Stimulated activated CD4-positive, alpha-beta T cell treated with anti-CD3 and anti-CD28 coated beads, Interleukin-4, amount 100 ng/mL, for 24 hours (primary cell): ENCODE results near the gene PIWIL4.

Source experiments
- DNase-seq: peaks from one replicate; pipeline ENCODE4 v3.0.0-alpha.2; 2020

Gene PIWIL4

DNA sequence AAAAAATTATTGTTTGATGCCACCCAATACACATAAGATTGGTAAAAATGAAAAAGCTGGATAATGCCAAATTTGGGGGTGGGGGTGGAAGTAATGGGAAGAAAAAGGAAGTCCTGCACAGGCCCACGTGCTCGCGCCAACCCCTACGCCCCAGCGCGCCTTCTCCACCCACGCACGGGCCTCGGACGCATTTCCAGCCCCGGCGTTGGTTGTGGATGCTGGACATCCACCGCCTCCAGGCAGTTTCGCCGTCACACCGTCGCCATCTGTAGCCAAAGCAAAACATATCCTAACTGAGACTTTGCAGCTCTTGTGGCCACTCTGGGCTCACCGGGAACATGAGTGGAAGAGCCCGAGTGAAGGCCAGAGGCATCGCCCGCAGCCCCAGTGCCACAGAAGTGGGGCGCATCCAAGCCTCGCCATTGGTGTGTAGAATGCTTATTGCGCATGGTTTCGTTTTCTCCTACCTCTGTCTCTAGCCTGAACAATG, at the start of gene PIWIL4:
TSS of gene PIWIL4 (plus strand) at position 188 of the 490 bp plus-strand sequence. CDS start at position 339, 151 bp downstream.
- DNase-seq = no peak

DNA sequence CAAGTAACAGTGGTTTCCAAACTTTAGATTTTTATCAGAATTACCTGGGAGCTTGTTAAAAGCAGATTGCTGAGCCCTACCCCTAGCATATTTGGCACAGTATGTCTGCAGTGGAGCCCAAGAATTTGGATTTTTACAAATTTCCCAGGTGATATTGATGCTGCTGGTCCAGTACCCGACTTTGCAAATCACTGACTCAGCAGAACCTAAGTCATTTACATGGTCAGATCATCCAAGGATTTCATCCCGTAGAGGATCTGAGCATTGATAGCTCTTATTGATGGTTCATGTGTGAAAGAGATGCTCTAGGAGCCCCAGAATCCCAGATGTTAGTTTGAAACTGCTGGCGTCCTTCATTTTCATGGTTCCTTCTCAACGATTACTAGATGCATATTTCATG, 48.9 kb upstream of the PIWIL4 start:
- no peak for DNase-seq

DNA sequence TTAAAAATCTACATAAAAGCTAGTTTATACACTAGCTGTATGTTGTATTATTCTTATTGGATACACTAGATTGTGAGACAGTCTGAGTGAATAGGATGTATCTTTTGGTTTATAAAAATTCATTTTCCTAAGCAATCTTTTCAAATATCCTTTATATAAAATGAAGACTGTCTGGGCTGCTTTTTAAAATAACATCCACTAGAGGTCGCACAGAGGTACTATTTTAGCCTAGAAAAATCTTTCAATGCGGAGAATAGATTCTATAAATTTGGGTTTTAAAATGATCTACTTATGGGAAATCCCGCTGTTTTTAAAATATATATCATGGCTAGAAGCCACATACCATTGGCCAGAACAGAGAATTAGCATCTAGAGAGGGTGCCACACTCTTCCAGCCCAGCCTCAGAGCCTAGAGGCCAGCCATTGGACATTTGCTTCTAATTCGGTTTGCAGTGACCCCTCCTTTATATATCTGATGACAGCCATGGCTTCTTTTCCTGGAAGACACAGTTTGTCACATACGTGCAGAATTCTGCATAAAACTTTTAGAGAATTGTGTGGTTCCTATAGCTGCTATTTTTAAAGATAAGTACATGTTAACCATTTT, 47.6 kb upstream of the PIWIL4 start:
- DNase-seq = no peak

- no peak for DNase-seq
Observed at GRCh38 chr11:94521684-94522083, 45.5 kb upstream of the PIWIL4 start.

GRCh38 chr11:94524341-94524740, 42.8 kb upstream of the PIWIL4 start:
- DNase-seq = no peak

- DNase-seq = no peak
Observed at GRCh38 chr11:94525546-94526324, 41.4 kb upstream of the PIWIL4 start.

GRCh38 chr11:94526645-94527438, 40.3 kb upstream of the PIWIL4 start:
- DNase-seq = no peak

- DNase-seq = no peak
Observed at GRCh38 chr11:94528551-94528950, 38.6 kb upstream of the PIWIL4 start.

GRCh38 chr11:94532211-94532610, 35.0 kb upstream of the PIWIL4 start:
- no peak for DNase-seq

DNA sequence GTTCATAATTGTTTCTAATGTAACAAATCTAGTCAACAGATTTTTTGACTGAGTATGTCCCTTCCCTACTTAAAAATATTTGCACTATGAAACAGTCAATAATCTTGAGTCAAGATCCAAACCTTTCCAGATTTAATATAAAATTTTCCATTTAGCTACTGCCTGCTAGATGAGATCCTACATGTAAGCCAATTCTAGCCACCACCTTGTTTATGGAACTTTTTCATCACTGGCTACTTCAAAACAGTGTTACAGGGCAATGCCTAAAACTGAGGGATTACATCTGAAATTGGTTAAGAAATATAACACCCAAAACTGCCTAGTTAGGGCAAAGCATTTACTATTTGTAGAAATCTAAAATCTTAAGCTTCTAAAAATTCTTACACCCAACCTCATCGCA, 34.0 kb upstream of the PIWIL4 start:
- DNase-seq = no peak

DNA sequence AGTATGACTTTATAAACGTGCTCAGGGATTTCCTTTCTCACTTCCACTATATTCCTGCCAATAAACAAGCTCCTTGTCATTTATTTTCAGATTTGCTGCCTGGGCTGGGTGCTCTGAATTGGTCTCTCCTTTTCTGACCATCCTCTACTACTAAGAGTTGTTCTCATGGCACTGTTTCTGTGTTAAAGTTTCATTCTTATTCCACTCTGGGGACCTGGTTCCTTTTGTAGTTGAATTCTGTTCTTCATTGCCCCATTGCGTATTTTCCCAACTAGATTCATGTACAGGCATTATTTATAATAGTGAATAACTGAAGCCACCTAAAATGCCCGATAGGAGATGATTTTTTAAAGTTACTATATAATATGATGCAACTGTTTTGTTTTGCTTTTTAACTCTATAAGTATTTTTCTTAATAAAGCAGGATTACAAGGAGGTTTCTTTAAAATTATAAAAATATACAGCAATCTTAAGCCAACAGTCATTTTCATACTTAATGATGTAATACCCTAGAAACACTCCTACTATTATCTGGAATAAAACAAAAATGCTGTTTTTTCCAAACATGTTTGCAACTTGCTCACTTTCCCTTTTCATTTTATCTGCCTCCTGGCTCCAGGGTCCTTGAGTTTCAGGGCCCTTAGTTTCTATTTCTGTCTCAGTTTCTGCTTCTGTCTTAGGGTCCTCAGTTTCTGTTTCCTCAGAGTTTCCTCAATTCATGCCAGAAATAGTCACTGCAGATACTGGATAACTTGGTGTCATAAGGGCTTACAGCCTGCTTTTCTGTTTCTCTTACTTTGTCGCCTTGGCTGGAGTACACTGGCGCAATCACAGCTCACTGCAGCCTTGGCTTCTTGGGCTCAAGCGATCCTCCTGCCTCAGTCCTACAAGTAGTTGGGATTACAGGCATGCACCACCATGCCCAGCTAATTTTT, 33.2 kb upstream of the PIWIL4 start:
- no peak for DNase-seq

- DNase-seq = no peak
Observed at GRCh38 chr11:94536386-94536785, 30.8 kb upstream of the PIWIL4 start.

DNA sequence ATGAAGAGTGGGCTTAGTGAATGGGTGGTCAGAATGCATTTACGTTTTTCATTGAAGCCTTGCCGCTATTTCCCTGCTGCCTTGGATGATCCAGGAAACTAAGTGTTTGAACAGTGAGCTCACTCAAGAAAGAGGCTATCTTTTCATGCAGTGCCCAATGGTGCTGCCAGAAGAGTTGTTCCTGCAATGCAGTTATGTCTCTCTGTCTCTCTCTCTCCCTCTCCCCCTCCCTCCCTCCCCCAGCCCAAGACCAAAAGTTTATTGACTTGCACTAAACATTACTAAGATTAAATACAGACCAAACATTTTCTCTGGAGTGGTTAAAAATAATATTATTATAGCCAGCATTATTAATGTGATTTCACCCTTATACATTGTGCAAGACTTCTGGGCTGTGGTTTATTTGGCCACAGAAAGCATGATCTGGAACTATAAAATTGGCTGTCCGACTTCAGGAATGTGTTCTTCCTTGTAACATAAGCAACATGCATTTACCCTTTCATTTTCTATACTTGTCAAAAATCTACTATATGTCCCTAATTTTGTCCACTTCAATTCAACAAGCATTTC, 30.1 kb upstream of the PIWIL4 start:
- no peak for DNase-seq

GRCh38 chr11:94539420-94539819, 27.7 kb upstream of the PIWIL4 start:
- no peak for DNase-seq

DNA sequence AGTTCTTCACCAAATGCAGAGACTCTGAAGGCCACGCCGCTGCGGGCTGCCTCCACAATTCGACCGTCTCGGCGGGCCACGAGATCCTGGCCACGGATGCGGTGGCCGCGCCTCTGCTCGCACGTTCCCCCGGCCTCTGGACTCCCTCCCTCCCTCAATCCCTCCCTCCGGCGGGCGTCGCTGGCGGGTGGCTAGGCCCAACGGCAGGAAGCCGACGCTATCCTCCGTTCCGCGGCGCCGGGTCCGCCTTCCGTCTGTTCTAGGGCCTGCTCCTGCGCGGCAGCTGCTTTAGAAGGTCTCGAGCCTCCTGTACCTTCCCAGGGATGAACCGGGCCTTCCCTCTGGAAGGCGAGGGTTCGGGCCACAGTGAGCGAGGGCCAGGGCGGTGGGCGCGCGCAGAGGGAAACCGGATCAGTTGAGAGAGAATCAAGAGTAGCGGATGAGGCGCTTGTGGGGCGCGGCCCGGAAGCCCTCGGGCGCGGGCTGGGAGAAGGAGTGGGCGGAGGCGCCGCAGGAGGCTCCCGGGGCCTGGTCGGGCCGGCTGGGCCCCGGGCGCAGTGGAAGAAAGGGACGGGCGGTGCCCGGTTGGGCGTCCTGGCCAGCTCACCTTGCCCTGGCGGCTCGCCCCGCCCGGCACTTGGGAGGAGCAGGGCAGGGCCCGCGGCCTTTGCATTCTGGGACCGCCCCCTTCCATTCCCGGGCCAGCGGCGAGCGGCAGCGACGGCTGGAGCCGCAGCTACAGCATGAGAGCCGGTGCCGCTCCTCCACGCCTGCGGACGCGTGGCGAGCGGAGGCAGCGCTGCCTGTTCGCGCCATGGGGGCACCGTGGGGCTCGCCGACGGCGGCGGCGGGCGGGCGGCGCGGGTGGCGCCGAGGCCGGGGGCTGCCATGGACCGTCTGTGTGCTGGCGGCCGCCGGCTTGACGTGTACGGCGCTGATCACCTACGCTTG, 23.2 kb upstream of the PIWIL4 start, which contains the start of gene FUT4:
TSS of gene FUT4 (plus strand) at position 227 of the 951 bp plus-strand sequence. CDS start at position 440, 213 bp downstream.
- DNase-seq = peak; percentile 73

DNA sequence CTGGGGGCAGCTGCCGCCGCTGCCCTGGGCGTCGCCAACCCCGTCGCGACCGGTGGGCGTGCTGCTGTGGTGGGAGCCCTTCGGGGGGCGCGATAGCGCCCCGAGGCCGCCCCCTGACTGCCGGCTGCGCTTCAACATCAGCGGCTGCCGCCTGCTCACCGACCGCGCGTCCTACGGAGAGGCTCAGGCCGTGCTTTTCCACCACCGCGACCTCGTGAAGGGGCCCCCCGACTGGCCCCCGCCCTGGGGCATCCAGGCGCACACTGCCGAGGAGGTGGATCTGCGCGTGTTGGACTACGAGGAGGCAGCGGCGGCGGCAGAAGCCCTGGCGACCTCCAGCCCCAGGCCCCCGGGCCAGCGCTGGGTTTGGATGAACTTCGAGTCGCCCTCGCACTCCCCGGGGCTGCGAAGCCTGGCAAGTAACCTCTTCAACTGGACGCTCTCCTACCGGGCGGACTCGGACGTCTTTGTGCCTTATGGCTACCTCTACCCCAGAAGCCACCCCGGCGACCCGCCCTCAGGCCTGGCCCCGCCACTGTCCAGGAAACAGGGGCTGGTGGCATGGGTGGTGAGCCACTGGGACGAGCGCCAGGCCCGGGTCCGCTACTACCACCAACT, 22.4 kb upstream of the PIWIL4 start:
- DNase-seq = no peak

- no peak for DNase-seq
Observed at GRCh38 chr11:94545264-94546161, 21.7 kb upstream of the PIWIL4 start.

DNA sequence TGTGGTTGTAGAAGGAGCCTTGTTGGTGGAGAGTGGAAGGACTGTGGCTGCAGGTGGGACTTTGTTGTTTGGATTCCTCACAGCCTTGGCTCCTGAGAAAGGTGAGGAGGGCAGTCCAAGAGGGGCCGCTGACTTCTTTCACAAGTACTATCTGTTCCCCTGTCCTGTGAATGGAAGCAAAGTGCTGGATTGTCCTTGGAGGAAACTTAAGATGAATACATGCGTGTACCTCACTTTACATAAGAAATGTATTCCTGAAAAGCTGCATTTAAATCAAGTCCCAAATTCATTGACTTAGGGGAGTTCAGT, 21.1 kb upstream of the PIWIL4 start:
- no peak for DNase-seq

DNA sequence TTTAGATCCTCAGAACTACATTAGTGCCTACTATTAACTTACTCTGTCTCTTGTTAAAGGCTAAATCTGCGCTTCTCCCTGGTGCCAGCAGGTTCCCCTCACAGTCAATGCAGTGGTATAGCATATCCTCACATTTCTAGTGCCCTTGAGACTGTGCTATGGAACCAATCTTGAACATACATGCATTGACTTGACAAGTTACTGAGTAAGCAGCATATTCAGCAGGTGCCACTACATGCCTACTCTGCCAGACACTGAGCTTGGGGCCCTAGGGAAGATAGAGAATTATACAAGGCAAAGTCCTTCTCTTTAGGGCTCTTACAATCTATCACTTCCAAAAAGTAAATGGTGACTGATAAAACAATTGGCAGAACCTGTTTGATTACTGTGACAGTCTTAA, 20.3 kb upstream of the PIWIL4 start:
- DNase-seq = no peak
